Osteoblast (primary cell): Measurements from ENCODE around the gene ACTR8. TPM values are rescaled to one million over a fixed set of nuclear protein-coding genes. Genes with fewer than 3 reads are reported as not detected.

Source experiments
- DNase-seq: peaks from one replicate; pipeline ENCODE4 v3.0.0; 2011; ENCODE audit warnings: low spot score, mixed read lengths; ENCODE audit not compliant: insufficient read length; ENCODE audit errors: missing footprints
- H2AFZ ChIP-seq: 2 replicates; pipeline ENCODE4 v1.6.0; 2011; ENCODE audit warnings: mild to moderate bottlenecking, low read length
- H3K27ac ChIP-seq: 2 replicates; pipeline ENCODE4 v1.5.1; 2011; ENCODE audit warnings: mild to moderate bottlenecking, low read depth, low read length, moderate library complexity
- H3K27me3 ChIP-seq: 2 replicates; pipeline ENCODE4 v1.6.0; 2012; ENCODE audit warnings: mild to moderate bottlenecking, control low read depth, inconsistent platforms, low read length, moderate library complexity; ENCODE audit not compliant: insufficient read depth
- H3K36me3 ChIP-seq: 2 replicates; pipeline ENCODE4 v1.5.1; 2011; ENCODE audit warnings: mild to moderate bottlenecking, low read length, control low read depth, moderate library complexity; ENCODE audit not compliant: insufficient read depth
- H3K4me1 ChIP-seq: 2 replicates; pipeline ENCODE4 v1.5.1; 2011; ENCODE audit warnings: mild to moderate bottlenecking, low read length, control low read depth, moderate library complexity; ENCODE audit not compliant: insufficient read depth
- H3K4me2 ChIP-seq: 2 replicates; pipeline ENCODE4 v1.6.0; 2011; ENCODE audit warnings: mild to moderate bottlenecking, low read length; ENCODE audit not compliant: insufficient read depth
- H3K4me3 ChIP-seq: fragments of 200-600 bp; sonication (generic); 3 replicates; pipeline ENCODE4 v1.5.1; 2012; ENCODE audit warnings: mild to moderate bottlenecking, low read length, inconsistent platforms; ENCODE audit not compliant: insufficient read depth
- H3K79me2 ChIP-seq: 2 replicates; pipeline ENCODE4 v1.6.0; 2012; ENCODE audit warnings: mild to moderate bottlenecking, low read length, control low read depth, inconsistent platforms; ENCODE audit not compliant: insufficient read depth
- H3K9me3 ChIP-seq: 2 replicates; pipeline ENCODE4 v1.5.1; 2011; ENCODE audit warnings: low read depth, low read length, control low read depth
- H4K20me1 ChIP-seq: 2 replicates; pipeline ENCODE4 v1.6.0; 2012; ENCODE audit warnings: mild to moderate bottlenecking, low read length, control low read depth; ENCODE audit not compliant: insufficient read depth
- total RNA-seq: library from RNA; depleted of rRNA; stranded (reverse); fragments of >200 nt; gene quantifications from 2 replicates; pipeline ENCODE4 v1.2.3, GENCODE V29; 2012
- TF ChIP-seq, protein P1 (sequence below): IDR thresholded peaks from 2 replicates; pipeline ENCODE4 v1.5.1; 2011; ENCODE audit warnings: mild to moderate bottlenecking, low read depth, low read length, moderate library complexity; ENCODE audit errors: extremely low read depth

Gene ACTR8
- total RNA-seq, 1 donor = 35.1 TPM

DNA sequence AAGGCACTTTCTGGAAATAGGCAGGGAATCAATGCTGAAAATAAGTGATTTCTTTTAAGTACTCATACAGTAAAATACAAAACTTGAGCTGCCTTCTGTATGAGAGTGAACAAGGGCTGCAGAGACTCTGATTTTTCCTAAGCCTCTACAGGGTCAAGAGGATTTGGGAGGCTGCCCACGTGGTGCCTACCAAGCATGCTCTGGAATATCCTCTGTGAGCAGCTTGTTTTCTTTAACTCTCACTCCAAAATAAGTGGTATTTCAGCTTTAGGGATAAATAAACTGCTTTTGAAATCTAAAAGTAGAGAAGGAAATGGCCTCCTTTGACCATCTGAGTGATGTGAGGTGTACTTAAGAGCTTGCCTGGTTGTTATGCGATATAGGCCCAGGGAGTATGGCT, 17.8 kb upstream of the ACTR8 start:
- H3K4me1 ChIP-seq = no peaks in the 10 kb centered on the region
- no peak overlapping the region for H3K27ac ChIP-seq
- H3K4me2 ChIP-seq = no peak overlapping the region
- no peaks in the 10 kb centered on the region for H3K9me3 ChIP-seq
- no peaks in the 10 kb centered on the region for H3K79me2 ChIP-seq
- H3K27me3 ChIP-seq = no peaks in the 10 kb centered on the region
- no peaks in the 10 kb centered on the region for H3K36me3 ChIP-seq
- no peak overlapping the region for H2AFZ ChIP-seq
- H3K4me3 ChIP-seq = no peak overlapping the region
- TF ChIP-seq, protein P1, sequence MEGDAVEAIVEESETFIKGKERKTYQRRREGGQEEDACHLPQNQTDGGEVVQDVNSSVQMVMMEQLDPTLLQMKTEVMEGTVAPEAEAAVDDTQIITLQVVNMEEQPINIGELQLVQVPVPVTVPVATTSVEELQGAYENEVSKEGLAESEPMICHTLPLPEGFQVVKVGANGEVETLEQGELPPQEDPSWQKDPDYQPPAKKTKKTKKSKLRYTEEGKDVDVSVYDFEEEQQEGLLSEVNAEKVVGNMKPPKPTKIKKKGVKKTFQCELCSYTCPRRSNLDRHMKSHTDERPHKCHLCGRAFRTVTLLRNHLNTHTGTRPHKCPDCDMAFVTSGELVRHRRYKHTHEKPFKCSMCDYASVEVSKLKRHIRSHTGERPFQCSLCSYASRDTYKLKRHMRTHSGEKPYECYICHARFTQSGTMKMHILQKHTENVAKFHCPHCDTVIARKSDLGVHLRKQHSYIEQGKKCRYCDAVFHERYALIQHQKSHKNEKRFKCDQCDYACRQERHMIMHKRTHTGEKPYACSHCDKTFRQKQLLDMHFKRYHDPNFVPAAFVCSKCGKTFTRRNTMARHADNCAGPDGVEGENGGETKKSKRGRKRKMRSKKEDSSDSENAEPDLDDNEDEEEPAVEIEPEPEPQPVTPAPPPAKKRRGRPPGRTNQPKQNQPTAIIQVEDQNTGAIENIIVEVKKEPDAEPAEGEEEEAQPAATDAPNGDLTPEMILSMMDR = no peak
- DNase-seq = no peak
- H4K20me1 ChIP-seq = no peaks in the 10 kb centered on the region

DNA sequence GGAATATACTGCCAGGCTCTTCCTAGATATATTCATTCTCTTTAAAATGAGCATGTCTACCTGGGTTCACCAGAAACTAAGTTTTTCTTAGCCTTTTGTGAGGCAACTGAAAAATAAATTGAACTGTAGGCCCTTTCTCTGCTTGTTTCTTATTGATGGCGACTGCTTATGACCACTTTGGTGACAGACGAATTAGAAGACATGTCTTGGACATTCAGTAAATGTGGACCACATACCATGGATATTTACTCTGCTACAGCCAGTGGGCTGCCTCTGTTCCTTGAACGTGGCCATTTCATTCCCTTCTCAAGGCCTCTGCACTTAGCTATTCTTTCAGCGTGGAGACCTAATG, 10.3 kb upstream of the ACTR8 start:
- Histone ChIP-seq H3K4me3 (peak overlapping the region; percentile 89), H3K4me2 (peak overlapping the region; percentile 80), H3K27me3 (no peaks in the 10 kb centered on the region), H4K20me1 (peaks cover 3% of the 10 kb centered on the region), H2AFZ (peak overlapping the region; percentile 73), H3K79me2 (peaks cover 39% of the 10 kb centered on the region), H3K9me3 (no peaks in the 10 kb centered on the region), H3K27ac (peak overlapping the region; percentile 95), H3K4me1 (peaks cover 16% of the 10 kb centered on the region), H3K36me3 (peaks cover 6% of the 10 kb centered on the region)
- TF ChIP-seq, protein P1 = no peak
- no peak for DNase-seq

DNA sequence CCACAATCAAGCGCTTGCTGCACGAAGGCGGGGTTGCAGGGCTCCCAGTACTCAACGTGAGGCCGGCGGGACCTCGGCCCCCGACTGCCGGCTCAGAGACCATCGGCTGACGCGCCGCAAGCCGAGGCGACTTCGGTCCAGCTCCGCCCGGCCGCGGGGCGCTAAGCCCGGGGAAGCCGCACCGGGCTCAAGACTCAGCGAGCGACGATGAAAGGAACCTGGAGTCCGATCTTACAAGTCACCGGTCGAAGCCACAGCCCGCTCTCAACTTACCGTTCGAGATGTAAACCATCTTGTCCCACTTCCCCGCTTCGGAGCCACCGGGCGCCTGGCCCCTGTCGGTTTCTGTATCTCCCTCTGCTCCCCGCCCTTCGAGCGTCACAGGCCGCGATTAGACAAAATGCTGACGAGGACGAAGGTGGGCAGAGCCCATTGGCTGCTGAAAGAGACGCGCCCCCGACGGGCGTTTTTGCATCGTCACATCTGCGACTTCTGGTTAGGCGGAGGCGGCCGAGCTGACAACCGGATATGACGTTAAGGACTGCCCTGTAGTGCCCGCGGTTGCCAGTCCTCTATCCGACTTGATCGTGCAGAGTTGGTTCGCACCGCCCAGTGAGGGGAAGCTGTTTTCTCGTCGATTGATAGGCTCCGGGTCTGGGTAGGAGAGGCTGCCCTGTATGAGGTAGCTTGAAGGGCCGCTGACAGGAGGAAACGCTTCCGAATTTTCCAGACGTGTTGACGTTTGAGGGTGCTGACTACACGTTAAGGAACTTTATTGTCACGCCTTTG, 9.7 kb upstream of the ACTR8 start, which contains the start of gene SELENOK:
Gene SELENOK, minus strand, starts transcription at position 363 of the 789 bp plus-strand sequence.
- DNase-seq = peak; percentile 93
- Histone ChIP-seq H4K20me1 (peaks cover 3% of the 10 kb centered on the region), H3K27me3 (no peaks in the 10 kb centered on the region), H3K9me3 (no peaks in the 10 kb centered on the region), H3K4me1 (peaks cover 16% of the 10 kb centered on the region), H2AFZ (peak within 1 kb of the TSS; percentile 85), H3K27ac (peak within 1 kb of the TSS; percentile 95), H3K36me3 (peaks cover 11% of the 10 kb centered on the region), H3K4me3 (peak within 1 kb of the TSS; percentile 89), H3K4me2 (peak within 1 kb of the TSS; percentile 85), H3K79me2 (peaks cover 43% of the 10 kb centered on the region)
- TF ChIP-seq, protein P1 = no peak

DNA sequence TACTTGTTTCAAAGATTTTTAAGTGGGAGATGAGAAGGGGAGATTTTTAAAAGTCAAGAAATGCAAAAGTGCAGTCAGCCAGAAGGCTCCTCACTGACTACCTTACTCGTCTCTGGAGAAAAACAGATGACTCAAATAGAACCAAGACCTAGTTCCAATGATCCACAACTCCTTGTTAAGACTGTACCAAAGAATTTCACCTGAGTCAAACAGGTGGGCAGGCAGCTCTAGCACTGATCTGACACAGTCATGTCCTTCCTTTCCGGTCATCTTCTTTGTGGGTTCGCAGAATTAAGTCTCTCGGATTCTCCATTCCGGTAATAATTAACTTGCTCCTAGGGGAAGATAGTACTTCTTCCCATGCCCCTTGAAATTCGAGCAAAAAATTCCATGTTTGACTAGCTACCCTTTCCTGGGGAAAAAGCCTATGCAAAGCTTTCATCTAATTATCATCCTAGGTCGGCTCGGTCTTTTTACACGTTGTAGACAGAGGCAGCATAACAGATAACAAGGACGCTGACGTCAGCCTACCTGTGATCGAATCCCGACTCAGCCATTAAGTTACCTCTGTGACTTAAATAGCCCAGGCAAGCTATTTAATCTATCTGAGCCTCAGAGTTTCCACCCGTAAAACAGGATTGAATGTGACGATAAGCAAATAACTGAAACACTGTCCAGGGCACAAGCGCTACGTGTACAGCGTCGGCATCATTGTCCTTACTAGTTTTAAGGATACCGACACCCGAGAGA, 8.9 kb upstream of the ACTR8 start:
- Histone ChIP-seq H2AFZ (peak overlapping the region; percentile 85), H3K4me1 (peaks cover 16% of the 10 kb centered on the region), H3K79me2 (peaks cover 43% of the 10 kb centered on the region), H3K27me3 (no peaks in the 10 kb centered on the region), H4K20me1 (peaks cover 3% of the 10 kb centered on the region), H3K4me3 (peak overlapping the region; percentile 89), H3K4me2 (peak overlapping the region; percentile 85), H3K36me3 (peaks cover 13% of the 10 kb centered on the region), H3K27ac (peak overlapping the region; percentile 95), H3K9me3 (no peaks in the 10 kb centered on the region)
- DNase-seq = no peak
- TF ChIP-seq, protein P1 = no peak
